IPS-NIHi11 (cell line): ENCODE data around the gene MCTP2.

Source experiments
- DNase-seq: peaks from one replicate; pipeline ENCODE4 v3.0.0; 2012; ENCODE audit warnings: mixed read lengths, low spot score

The MCTP2 gene

GRCh38 chr15:94230883-94231722 lies at the start of gene MCTP2:
Gene MCTP2, plus strand, starts transcription at chr15:94231561. Its CDS starts 66,705 bp downstream, at chr15:94298266.
- DNase-seq = peak; percentile 82

- no peak for DNase-seq
These were observed 48.5 kb upstream of the MCTP2 start for GRCh38 chr15:94182883-94183282.

GRCh38 chr15:94185547-94186236 lies 45.7 kb upstream of the MCTP2 start:
- DNase-seq = no peak

DNA sequence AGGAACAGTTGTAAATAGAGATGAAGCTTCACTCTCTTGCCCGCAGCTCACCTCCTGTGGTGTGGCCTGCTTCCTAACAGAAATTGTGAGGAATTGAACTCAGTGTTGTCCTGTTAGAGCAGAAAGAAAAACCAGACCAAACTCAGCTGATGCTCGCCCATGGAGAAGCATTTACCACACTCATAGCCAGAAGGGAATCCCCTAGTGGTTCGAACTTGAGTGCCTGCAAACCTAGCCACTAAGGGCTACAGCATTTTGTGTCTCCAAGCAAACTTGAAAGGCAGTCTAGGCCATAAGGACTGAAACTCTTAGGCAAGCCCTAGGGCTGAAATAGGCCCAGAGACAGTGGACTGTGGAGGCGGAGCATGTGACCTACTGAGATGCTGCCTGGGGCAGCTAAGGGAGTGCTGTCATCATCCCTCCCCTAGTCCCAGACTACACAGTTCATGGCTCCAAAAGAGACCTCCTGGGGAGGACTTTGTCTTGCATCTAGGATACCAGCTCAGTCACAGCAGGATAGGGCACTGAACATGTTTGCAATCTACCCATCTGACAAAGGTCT lies 44.5 kb upstream of the MCTP2 start:
- DNase-seq = no peak

DNA sequence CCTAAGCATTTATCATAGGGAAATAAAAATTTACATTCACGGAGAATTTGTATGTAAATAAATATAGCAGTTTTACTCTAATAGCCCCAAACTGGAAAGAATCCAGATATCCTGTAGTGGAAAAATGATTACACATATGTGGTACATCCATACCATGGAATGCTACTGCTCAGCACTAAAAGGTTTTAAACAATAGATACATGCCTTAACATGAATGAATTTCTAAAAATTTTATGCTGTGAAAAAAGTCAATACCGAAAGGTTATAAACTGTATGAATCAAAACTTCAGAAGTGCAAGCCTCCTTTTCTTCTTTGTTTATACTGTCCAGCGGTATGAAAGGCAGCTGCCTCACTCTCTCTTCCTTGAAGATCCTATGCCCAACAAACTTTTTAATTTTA lies 37.5 kb upstream of the MCTP2 start:
- DNase-seq = no peak

DNA sequence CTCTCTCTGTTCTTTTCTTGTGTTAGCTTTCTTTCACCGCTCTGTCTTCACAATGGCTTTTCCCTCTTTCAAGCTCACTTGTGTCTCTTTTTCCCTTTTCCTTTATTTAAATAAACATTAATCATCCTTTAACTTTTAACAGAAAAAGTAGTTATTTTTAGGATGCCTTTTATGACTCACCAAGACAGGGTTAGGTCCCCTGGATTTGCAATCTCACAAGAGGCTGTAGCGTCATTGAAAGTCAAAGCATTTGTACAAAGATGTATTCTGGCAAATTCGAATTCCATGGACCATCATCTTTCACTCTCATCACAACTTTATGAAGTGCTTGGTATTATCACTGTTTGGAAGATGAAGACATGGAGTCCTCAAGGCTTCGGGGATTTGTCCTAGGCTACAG lies 34.8 kb upstream of the MCTP2 start:
- DNase-seq = no peak

GRCh38 chr15:94198633-94199032 lies 32.7 kb upstream of the MCTP2 start:
- DNase-seq = no peak

- DNase-seq = no peak
These were observed 31.6 kb upstream of the MCTP2 start for GRCh38 chr15:94199725-94200124.

GRCh38 chr15:94203306-94203705 lies 28.1 kb upstream of the MCTP2 start:
- DNase-seq = no peak

- DNase-seq = no peak
These were observed 26.0 kb upstream of the MCTP2 start for GRCh38 chr15:94205366-94205765.

DNA sequence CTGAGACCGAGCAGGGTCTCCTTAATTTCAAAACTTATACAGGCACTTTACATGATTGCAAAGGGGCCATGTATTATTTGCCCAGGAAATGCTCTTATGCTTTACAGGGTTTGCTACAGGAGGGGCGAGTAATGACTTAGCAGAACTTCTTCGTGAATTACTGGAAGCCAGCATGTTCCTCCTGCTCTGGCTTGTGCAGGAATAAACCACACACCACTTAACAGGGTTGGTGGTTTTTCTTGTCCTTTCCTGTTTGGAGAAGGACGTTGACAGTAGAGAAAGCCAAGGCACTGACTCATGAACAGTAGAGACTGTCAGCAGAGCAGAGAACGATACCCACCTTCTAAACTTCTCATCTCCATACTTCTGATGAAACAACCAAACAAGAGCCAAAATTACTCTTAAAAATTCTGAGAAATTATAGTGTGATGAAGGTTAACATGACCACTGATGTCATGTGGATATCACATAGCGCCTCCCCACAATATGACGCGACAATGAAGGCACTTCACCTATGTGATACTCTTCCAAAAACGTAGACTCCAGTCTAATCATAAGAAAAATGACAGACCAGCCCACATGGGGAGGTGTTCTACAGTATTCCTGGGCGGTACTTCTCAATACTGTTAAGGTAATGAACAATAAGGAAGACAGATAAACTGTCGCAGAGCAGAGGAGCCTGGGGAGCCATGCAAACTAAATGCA lies 24.7 kb upstream of the MCTP2 start:
- DNase-seq = no peak

DNA sequence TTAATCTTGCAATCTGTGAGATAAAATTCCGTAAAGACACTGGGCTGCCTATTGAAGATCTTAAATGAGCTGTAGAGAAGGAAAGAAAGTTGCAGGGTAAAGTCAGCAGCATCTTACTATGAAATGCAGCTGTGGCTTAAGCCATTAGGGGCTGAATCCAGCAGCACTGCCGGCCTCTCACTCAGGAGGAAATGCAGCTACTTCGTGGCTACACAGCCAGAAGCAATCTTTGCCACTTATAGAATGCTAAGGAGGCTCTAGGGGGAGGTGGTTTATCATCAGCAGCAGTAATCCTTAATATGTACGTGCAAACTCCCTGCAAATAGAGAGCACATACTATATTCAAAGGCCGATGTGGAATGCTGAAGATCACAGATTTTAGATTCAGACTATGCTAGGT lies 19.1 kb upstream of the MCTP2 start:
- no peak for DNase-seq

DNA sequence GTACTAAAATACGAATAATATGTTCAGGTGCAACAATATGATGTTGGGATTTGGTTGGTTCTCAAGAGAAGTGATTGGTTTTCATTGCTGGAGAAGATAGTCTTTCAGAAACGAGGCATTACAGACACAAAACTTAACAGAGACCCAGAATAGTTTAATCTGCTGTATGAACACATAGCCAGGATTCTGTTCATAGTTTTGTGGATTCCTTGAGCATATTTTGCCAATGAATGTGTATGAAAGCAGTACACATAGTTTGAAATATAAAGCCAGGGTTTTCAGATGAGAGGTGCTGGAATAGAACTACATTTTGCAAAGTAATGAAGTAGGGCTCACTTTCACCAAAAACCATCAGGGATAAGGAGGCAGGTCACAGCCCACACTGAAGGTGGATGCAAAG lies 5.7 kb upstream of the MCTP2 start:
- DNase-seq = no peak

- DNase-seq = no peak
These were observed 2.8 kb upstream of the MCTP2 start for GRCh38 chr15:94228611-94229010.

GRCh38 chr15:94229591-94230369 lies 1.6 kb upstream of the MCTP2 start:
- DNase-seq = no peak

GRCh38 chr15:94230431-94230882 lies 904 bp upstream of the MCTP2 start:
- DNase-seq = peak; percentile 8

GRCh38 chr15:94231723-94232468 lies 535 bp downstream of the MCTP2 start:
- DNase-seq = no peak

DNA sequence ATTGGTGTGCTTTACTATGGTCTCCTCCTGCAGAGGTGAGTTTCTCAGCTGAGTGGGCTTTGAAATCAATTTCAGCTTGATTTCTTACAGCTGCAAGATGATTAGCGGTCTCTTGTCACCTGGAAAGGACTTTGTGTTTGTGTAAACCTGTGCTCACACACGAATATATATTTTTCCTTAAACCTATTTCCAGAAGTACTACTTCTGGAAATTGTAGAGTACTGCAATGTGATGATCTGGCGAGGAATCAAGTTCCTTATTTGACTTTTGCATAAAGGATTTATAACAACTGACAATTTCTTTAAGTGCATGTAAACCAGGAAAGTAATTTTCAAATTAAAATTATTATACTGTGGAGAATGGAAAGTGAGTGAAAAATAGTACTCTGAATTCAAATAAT lies 2.1 kb downstream of the MCTP2 start:
- DNase-seq = no peak

DNA sequence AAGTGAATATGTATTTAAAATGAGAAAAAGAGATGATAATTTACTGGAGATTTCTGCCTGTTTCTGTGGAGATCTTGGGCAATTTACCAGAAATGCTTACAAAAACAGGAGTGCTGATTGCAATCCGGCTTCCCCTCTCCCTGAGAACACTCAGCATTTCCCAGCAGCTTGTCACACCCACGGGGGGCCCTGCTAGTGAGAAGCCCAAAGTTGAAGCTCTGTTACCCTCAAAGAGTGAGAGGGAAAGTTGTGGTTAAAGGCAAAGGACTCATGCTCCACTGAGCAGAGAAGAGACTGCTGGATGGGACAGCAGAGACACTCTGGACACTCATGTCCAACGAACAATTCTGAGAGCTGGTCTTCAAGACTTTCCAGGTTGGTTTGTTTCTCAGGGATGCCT lies 2.9 kb downstream of the MCTP2 start:
- DNase-seq = no peak

GRCh38 chr15:94235041-94235440 lies 3.7 kb downstream of the MCTP2 start:
- DNase-seq = no peak

DNA sequence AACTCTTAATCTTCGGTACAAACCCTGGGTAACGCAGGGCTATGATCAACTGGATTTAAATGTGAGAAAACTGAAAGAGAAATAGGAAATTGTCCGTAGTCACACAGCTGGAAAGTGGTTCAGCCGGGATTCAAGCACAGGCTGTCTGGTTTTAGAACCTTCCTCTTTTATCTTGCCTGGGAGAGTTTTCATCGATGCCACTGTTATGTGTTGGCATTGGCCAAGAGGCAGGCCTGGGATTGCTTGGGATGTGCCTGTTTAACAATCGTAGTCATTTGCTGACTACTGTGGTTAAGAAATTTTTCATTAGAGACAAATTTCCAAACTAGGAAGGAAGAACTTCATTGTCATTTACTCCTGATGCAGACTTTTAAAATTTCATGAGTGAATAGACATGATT lies 4.3 kb downstream of the MCTP2 start:
- no peak for DNase-seq
